G401.6 (cell line): ENCODE measurements around the gene QRSL1.
"Not testable (repeated sequence)": the region's sequence is repeated elsewhere in the genome, so short reads cannot be mapped to it uniquely, and the experiment has no call there.

ENCODE experiments used
- FAIRE-seq: peaks from 2 replicates; lab custom pipeline; 2012; peaks lifted over from hg19 to GRCh38; lab: Jason Lieb, UNC

QRSL1 gene, protein sequence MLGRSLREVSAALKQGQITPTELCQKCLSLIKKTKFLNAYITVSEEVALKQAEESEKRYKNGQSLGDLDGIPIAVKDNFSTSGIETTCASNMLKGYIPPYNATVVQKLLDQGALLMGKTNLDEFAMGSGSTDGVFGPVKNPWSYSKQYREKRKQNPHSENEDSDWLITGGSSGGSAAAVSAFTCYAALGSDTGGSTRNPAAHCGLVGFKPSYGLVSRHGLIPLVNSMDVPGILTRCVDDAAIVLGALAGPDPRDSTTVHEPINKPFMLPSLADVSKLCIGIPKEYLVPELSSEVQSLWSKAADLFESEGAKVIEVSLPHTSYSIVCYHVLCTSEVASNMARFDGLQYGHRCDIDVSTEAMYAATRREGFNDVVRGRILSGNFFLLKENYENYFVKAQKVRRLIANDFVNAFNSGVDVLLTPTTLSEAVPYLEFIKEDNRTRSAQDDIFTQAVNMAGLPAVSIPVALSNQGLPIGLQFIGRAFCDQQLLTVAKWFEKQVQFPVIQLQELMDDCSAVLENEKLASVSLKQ

DNA sequence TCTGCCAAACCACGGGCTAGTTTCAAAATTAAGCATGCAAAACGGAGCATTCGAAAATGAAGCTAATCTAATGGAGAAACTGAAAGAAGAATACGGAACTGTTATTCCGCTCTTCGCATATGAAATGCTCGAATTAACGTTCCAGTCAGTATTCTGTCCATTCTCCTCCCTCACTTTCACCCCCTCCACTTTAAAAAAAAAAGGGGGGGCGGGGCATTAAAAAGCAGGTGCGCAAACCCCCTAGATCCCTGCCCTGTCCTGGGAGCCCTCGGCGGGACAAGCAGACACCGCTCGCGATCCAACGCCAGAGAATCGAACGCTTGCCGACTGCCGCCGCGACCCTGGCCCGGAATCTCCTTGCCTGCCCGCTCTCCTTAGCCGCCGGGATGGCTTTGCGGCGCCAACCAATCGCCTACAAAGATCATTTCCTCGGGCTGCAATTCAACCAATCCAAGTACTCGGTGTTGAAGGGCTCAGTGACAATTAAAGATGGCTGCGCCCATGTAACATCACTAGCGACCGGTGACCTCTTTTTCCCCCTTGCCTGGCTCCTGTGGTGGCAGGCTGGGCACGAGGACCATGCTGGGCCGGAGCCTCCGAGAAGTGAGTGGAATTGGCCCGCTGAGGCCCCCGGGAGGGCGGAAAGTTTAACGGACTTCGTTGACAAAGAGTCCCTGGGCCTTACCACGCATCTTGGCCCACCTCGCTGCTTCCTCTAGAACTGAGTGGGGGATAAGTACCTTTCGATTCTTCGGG is at the start of gene QRSL1, which contains the start of gene RTN4IP1:
Gene QRSL1, plus strand, starts transcription at position 476 of the 756 bp plus-strand sequence. Its CDS starts 104 bp downstream, at position 580.
Gene RTN4IP1, minus strand, starts transcription at position 396 of the 756 bp plus-strand sequence. CDS start 477 bp downstream, outside the sequence.
- peak; percentile 95 for FAIRE-seq

DNA sequence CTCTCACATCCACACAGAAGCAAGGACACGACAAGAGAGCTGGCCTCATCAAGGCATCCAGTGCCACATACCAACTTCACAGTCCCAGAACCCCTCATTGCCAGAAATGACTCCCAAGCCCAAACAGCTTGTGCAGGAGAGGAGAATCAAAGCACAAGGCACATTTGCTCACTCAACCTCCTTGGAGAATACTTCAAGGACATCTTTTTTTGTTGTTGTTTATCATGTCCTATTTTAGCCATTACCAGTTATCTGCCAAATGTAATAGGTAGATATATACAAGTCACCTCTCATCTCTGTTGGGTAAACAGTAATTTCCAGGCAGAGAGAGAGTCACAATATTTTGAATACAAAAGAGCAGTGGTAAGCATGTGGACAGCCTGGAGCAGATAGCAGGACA is 47.9 kb upstream of the QRSL1 start:
- FAIRE-seq = no peak

DNA sequence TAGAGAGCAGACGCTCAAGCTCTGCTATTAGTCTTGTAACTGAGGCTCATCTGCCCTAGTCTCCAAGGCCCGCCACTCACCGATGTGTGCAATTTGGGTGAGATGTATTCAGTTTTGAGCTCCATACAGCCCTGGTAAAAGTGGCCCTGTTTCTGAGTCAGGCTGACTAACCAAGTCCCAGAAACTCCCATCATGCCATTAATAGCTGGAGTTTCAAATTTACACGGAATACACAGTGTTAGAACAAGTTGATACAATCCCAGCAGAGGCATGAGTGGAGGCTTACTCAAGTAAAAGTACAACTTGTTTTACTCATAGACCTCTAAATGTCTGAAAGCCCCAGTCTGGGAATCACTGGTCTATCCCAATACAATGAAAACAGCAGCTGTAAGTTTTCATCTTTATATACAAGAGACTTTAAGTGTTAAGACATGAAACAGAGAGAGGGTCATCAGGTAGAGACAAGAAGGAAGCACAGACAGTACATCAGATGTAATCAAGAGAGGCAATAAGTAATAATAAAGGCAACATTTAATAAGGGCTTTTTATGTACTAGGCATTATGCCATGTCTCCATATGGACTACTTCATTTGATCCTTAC is 42.5 kb upstream of the QRSL1 start:
- no peak for FAIRE-seq

DNA sequence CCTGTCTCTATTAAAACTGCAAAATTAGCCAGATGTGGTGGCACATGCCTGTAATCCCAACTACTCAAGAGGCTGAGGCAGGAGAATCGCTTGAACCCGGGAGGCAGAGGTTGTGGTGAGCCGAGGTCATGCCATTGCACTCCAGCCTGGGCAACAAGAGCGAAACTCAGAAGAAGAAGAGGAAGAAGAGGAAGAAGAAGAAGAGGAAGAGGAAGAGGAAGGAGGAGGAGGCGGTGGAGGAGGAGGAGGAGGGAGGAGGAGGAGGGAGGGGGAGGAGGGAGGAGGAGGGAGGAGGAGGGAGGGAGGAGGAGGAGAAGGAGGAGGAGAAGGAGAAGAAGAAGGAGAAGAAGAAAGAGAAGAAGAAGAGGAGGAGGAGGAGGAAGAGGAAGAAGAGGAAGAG is 40.4 kb upstream of the QRSL1 start:
- not testable (repeated sequence) for FAIRE-seq

DNA sequence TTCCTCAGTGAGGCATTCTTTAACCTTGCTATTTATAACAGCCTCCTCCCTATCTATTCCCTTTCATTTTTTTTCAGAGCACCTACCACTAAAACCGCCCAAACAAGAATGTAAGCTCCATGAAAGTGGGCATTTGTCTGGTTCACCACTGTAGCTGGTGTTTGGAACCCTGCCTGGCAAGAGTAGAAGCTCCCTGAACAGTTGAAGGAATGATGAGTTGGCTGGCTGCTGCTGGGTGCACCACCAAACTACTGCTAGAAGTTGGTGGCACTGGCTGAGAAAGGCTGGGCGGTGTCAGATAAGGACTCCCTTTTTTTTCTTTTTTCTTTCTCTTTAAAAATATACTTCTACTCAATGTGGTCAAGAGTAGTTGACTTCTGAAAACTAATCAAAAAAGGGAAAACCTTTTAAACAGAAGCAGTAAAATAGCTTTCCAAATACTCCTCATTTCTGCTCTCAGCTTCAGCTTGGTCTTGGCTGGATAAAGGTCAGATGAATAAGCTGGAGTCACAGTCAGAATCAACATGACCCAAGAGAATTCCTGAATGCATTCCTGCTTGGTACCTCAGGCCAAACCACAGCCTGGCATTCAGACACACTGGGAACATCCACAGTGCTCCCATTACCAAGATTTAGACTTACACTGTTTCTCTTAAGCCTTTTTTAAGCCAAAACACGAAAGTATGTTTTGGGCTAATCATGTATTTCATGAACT is 38.1 kb upstream of the QRSL1 start:
- FAIRE-seq = no peak

DNA sequence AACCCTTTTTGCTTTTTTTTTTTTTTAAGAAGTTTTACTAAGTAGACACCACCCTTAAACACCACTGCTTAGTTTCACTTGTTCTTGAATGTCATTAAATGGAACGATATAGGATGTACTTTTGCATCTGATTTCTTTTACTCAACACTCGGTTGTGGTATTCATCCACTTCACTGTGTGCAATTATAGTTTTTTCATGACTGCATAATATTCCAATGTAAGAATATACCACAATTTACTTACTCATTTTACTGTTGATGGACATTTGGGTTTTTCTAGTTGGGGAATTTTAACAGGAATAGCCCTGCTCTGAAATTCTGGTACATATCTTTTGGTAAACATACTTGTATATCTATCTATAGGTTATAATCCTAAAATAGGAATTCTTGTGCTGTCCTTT is 29.9 kb upstream of the QRSL1 start:
- no peak for FAIRE-seq

DNA sequence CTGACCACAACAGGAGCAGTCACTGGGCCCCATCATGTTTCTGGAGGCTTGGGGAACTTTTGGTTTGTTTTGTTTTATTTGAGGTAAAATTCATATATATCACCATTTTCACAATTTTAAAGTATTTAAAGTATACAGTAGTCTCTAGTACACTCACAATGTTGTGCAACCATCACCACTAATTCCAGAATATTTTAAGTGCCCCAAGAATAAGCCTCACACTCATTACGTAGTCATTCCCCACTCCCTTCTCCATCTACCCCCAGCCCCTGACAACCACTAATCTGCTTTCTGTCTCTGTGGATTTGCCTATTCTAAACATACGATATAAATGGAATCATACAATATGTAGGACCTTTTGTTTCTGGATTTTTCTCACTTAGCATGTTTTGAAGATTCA is 29.0 kb upstream of the QRSL1 start:
- FAIRE-seq = no peak

DNA sequence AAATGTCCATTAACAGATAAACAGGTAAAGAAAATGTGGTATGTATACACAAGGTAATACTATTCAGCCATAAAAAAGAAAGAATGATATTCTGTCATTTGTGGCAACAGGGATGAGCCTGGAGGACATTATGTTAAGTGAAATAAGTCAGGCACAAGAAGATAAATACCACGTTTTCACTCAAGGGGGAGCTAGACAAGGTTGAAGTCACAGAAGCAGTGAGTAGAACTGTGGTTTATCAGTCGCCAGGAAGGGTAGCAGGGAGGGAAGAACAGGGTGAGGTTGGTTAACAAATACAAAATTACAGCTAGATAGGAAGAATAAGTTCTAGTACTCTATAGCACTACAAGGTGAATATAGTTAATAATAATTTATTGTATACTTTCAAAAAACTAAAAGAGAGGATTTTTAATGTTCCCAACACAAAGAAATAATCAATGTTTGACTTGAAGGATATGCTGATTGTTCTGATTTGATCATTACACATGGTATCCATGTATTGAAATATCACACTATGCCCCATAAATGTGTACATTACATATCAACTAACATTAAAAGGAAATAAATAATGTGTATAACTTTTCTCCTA is 21.2 kb upstream of the QRSL1 start:
- FAIRE-seq = peak; percentile 78

DNA sequence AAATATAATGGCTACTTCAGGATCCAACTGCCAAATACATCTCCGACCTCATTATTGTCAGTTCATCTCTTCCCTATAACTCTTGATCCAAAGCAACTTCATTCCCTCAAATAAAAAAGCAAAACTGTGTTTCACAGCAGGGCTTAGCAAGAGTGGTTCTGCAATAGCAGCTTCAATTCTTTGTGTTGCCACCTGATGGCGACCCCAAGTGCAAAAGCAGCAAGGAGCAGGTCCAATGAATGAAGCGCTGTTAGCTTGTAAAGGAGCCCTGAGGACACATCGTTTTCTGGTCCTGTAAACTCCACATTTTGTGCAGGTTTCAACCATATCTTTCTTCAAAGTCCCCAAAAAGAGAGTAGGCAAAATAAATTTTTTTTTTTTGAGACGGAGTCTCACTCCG is 19.7 kb upstream of the QRSL1 start:
- FAIRE-seq = no peak

DNA sequence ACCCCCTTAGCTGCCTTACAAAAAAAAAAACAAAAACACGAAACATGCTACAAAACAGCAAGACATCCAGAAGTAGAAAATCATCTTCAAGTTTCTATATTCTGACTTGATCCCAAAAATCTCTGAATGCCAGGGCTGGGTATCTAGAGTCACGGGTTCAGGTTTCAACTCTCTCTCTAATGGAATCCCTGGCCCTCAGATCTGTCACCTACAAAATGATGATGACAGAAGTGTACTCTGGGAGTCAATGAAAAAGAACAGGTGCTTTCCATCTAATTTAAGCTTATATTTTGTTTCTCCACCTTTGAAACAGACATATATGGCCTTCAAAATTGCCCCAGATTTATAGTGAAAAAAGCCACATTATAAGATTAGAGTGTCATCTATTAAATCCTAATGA is 18.3 kb upstream of the QRSL1 start:
- FAIRE-seq = no peak

DNA sequence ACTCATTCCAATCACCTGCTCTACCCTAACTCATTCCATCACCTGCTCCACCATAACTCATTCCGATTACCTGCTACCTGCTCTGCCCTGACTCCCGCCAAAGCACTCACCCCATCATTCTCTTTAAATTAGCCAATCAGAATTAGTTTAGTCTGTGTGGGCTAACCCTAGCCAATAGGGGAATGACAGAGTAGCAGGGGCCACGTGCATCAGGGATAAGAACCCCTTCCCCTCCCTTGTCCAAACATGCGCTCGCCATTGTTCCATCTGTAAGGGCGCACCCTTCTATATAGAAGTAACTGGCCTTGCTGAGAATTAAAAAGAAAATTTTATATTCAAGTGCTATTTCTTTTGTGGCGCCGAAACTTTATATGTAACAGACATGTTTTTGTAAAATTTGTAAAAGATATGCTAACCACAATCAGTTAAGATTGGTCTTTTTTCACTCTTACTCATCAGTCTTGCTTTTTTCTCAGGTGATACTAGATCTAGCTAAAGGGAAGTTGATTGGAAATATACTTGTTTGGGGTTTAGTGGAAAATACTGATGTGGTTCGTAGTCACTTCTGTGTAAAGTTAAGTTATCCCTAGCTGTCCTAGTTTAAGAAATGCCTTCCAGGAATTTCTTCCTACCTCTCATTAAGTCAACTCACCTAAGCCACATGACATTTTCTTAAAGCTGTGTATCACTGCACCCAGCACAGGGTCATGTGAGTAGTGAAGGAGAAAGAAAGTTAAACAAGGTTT is 16.5 kb upstream of the QRSL1 start:
- no peak for FAIRE-seq

DNA sequence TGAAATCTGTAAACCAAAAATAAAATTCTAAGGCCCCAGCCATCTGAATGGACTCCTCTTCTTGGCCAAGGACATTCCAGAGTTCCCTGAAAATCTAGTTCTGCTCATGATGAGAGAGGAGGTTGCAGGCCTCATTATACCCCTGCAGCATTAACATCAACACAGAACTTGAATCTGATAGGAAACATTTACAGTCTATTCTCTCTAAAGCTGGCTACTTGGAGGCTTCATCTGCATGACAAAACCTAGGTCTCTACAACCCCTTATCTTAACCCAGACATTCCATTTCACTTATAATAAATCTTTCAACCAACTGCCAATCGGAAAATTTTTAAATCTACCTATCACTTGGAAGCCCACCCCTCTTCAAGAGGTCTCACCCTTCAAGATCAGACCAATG is 15.8 kb upstream of the QRSL1 start:
- no peak for FAIRE-seq

DNA sequence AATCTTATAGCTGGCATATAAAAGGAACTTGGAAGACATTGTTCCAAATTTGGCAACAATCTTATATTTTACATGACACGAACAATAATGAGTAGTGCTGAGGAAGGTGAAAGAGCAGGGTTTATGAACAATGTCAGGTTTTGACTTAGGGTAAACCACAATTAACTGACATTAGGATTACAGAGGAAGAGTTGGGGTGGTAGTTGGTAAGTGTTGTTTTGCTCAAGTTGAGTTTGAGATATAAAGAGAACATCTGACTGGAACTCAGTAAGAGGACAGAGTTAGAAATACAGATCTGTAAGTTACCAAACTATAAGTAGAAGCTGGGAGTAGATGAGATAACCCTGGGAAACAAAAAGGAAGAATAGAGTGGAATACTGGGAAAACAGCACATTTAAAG is 15.2 kb upstream of the QRSL1 start:
- no peak for FAIRE-seq

DNA sequence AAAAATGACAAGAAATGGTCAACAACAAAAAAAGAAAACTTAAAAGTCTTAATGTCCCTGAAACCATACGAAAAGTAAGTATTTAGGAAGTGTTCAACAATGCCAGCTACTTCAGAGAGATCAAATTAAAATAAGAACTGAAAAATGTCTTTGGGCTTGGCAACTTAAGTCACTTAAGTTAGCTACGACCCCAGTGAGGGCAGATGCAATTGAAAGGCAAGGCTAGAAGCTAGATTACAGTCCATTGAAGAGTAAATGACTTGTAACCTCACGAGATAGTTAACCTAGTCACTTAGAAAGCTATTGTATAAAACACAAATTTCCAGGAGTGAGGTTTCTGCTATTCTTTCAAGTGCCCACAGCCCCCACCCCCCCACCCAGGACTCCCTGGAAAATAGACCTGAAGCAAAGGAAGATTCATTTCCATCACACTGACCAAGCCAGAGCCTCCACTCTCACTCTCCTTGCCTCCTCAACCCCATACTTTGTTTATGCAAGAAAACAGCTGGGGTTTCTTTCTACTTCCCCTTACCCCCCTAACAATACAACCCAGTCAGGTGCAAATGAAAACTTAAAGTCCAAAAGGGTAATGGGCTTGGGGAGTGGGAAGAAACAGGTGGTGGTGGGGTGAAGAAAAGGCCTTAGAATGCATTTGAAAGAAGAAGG is 14.7 kb upstream of the QRSL1 start:
- no peak for FAIRE-seq

DNA sequence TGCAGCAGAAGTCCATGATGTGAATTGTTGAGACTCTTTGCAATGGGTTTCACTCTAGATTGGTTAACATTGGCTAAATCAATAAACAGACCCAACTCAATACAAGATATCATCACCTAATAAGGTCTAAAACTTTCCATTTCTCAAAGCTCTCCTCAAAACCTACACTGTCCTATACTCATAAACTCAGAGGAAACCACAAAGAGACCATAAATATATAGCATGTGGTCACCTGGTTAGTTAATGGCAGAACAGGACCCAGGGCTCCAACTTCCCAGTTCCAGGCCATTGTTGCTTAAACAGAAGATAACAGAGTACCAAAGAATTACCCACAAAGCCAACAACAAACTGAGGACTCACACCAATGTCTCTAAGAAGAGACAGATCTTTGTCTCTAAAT is 12.1 kb upstream of the QRSL1 start:
- no peak for FAIRE-seq

DNA sequence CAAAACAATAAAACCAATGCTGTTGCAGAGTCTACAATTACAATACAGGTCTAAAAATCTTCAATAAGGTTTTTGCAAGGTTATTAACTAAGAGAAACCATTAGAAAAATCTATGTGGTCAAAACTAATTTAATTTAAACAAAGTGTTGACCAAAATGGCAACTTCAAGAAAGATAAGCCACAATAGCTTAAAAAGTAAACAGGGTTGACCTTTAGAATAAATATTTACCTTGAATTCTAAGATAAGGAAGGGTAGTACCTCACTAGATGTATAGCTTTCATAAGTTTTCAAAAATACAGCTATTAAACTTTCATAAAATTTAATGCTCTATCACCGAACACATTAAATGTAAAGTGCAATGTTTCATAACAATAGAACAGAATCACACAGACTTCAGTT is 11.5 kb upstream of the QRSL1 start:
- no peak for FAIRE-seq

DNA sequence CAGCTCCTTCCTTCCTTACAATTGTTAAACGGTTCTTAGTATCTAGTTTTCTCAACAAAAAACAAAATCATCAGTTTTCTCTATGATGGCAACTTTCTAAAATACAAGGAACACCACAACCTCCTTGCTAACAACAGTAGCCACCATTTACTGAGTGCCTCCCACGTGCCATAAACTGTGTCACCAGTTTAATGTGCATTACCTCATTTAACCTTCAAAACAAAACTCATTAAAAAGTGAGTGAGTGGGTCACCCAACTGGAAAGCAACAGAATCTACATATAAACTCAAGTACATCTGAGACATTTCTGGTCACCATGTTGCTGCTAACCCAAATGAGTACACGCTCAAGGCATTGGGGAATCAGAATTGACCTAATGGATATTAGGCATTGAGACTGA is 11.1 kb upstream of the QRSL1 start:
- no peak for FAIRE-seq

DNA sequence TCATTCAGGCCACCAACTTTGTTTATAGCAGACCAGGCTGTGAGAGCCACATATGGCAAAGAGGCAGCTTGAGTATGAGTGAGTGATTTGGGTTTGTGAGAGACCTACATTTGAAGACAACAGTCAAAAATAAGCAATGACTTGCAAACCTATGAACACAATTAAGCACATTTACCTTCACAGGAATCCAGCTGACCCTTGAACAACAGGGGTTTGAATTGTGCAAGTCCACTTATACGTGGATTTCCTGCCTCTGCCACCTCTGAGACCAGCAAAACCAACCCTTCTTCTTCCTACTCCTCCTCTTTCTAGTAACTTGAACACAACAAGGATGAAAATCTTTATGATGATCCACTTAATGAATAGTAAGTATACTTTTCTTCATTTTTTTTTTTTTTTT is 10.2 kb upstream of the QRSL1 start:
- no peak for FAIRE-seq

DNA sequence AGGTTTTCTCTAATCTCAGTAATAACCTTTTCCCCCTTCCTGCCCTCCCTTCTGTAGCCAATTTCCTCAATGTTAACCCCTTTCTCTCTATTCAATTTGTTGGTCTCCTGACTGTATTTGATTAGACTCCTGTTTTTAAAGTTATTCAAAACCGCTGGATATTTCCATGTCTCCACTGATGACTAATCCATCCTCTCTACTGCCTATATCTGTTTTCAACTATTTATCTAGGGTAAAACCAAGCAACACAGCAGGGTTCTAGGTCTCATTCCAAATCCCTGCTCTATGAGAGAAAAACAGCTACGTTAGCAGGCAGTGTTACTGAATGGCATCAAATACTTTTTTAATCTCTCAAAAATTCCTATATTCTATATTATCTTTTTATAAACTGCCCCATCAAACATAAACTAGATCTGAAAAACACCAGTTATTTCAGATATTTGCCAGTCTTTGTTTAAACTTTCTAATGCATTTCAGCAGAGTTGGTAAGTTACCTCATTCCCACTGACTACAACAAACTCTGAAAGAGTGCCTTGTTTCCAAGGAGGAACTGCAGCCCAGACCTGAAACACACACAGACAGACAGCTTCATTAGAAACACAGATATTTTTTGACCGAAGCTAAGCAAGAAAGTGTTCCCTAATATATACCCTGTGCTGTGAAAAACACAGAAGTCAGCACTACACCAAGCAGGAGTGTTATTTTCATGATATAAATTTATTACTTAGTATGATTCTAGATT is 8.3 kb upstream of the QRSL1 start:
- FAIRE-seq = no peak

DNA sequence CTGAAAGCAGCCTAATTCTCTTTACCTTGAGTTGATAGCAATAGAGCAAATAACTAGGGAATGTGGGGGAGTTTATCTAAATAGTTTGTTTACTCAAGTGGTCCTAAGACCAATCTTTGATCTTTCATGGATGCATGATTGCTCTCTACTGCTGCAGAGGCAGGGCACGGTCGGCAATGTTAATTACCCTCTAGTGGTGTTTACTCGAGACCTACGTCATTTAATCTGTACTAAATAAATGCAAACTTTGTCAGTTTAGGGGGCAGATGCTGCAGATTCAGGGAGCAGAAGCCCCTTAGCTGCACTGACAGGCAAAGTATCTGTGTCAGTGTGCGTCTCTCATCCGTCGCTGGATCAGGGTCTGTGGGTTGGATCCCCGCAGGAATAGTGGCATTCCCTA is 7.0 kb upstream of the QRSL1 start:
- FAIRE-seq = no peak
